COR-L47 (cell line): ENCODE data around the gene PKDCC.
"Not testable (repeated sequence)": the region's sequence is repeated elsewhere in the genome, so short reads cannot be mapped to it uniquely, and the experiment has no call there.

Experiments used
- DNase-seq: peaks from one replicate; lab custom pipeline; 2025; lab: John Stamatoyannopoulos, UW

PKDCC gene

GRCh38 chr2:42065753-42066152, 17.9 kb downstream of the PKDCC start:
- DNase-seq: not testable (repeated sequence)

DNA sequence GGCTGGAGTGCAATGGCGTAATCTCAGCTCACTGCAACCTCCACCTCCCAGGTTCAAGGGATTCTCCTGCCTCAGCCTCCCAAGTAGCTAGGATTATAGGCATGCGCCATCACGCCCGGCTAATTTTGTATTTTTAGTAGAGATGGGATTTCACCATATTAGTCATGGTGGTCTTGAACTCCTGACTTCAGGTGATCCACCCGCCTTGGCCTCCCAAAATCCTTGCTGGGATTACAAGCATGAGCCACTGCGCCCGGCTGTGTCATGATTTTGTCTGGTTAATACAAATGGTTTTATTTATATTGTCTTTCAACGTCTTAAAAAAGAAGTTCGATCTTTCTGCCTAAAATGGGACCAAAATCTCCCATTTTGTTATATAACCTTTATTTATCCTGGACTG, 19.2 kb downstream of the PKDCC start:
- DNase-seq: not testable (repeated sequence)

- DNase-seq: no peak
These were observed 19.7 kb downstream of the PKDCC start for GRCh38 chr2:42067521-42067920.

GRCh38 chr2:42068571-42069178, 20.9 kb downstream of the PKDCC start:
- no peak for DNase-seq

DNA sequence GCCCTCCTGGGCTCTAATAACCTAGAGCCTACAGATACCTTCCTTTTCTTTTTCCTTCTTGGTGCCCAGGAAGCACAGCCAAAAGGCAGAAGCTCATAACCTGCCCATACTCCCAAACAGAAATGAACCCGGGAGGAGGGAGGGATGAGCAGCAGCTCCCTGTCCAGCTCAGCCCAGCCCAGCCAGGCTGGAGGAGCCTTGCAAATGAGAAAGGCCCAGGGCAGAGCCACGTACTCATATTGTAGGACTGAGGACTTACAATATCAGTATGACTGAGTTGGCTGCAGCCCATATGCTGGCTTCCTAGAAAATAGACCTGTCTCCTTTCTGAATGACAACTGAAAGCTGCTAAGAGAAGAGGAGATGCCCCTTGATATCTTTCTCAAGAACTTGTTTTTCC, 21.7 kb downstream of the PKDCC start:
- DNase-seq: no peak

GRCh38 chr2:42071791-42072190, 24.0 kb downstream of the PKDCC start:
- no peak for DNase-seq

- peak; percentile 85 for DNase-seq
These were observed 24.7 kb downstream of the PKDCC start for GRCh38 chr2:42072349-42073118.

GRCh38 chr2:42073739-42074503, 26.1 kb downstream of the PKDCC start:
- no peak for DNase-seq

DNA sequence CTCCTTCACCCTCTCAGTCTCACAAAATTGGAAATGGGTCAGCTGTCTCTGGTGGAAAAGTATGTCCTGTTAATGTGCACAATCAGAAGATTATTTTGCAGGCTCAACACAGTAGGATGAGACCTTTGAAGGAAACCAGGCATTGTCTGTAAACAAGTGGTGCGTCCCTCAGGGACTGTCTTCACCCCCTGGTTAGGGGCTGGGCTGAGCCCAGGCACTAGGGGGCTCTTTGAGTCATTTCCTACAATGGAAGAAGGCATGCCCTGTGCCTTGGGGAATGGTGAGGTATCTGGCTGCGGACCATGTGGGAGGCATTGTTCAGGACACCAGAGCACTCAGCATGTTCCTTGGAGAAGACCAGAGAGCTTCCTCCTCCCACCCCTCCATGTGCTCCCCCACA, 26.8 kb downstream of the PKDCC start:
- no peak for DNase-seq

- no peak for DNase-seq
These were observed 28.8 kb downstream of the PKDCC start for GRCh38 chr2:42076357-42077225.

- no peak for DNase-seq
These were observed 29.5 kb downstream of the PKDCC start for GRCh38 chr2:42077343-42077742.

DNA sequence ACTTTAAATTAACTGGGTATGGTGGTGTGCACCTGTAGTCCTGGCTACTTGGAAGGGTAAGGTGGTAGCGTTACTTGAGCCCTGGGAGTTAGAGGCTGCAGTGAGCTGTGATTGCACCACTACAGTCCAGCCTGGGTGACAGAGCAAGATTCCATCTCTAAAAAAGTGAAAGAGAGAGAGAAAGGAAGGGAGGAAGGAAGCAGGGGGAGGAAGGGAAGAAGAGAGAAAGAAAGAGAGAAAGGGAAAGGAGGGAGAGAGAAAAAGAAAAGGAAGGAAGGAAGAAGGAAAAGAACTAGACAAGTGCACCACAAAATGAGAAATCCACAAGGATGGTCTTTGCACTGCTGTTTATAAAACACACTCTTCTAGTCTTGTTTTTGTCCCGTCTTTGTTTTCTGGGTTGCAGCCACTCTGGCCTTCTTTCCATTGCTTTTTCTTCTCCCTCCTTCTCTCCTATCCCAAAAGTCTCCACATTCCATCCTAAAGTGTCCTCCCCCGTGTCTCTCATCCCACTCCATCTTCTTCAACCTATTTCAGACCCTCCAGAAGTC, 32.0 kb downstream of the PKDCC start:
- no peak for DNase-seq

DNA sequence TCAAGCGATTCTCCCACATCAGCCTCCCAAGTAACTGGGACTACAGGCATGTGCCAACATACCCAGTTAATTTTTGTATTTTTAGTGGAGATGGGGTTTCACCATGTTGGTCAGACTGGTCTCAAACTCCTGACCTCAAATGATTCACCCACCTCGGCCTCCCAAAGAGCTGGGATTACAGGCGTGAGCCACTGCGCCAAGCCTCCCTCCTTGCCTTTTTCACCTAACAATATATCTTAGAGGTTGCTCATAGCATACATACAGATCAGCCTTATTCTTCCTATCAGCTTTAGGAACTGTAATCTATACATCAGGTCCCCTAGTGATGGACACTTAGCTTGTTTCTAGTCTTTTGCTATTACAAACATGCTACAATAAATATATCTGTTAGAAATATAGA, 33.3 kb downstream of the PKDCC start:
- DNase-seq: not testable (repeated sequence)

GRCh38 chr2:42082016-42082415, 34.2 kb downstream of the PKDCC start:
- no peak for DNase-seq

- DNase-seq: no peak
These were observed 36.4 kb downstream of the PKDCC start for GRCh38 chr2:42084231-42084671.

DNA sequence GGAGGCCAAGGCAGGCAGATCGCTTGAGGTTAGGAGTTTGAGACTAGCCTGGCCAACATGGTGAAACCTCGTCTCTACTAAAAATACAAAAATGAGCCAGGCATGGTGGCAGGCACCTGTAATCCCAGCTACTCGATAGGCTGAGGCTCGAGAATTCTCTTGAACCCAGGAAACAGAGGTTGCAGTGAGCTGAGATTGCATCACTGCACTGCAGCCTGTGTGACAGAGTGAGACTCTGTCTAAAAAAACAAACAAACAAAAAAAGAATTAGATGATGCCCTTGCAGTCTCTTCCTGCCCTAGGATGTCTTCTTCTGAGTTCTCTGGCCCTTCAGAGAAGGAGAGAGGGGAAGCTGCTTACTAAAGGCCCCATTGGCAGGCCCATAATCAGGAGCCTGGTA, 37.2 kb downstream of the PKDCC start:
- not testable (repeated sequence) for DNase-seq

- DNase-seq: no peak
These were observed 38.1 kb downstream of the PKDCC start for GRCh38 chr2:42085706-42086487.

GRCh38 chr2:42086500-42086953, 38.7 kb downstream of the PKDCC start:
- peak; percentile 39 for DNase-seq

DNA sequence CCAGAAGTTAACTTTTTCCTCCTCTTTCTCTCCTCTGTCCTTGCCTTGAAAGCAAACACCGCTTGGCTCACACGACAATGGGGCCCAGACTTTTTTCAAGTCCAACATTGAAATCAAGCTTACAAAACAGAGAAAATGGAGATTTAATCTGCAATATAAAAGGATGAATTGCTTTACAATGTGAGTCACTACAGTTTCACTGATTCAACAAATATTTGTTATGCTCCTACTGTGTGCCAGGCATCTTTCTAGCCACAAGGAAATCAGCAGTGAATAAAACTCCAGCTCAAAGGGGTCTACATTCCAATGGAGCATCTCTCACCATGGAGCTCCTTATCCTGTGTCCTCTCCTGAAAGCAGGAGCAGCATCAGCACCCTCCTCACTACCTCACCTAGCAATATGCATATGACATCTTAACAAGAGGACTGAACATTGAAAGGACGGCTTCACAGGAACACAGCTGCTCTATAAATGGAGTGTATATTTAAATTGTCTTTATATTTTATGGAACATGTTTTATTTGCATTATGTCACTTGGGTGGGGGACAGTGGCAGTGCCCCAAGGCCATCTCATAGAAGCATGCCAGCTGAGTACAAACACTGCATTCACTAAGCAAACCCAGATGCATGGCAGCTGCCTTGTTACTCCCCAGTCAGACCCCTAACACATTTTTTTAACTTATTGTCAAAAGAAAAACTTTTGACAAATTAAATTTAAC, 39.5 kb downstream of the PKDCC start:
- DNase-seq: no peak

DNA sequence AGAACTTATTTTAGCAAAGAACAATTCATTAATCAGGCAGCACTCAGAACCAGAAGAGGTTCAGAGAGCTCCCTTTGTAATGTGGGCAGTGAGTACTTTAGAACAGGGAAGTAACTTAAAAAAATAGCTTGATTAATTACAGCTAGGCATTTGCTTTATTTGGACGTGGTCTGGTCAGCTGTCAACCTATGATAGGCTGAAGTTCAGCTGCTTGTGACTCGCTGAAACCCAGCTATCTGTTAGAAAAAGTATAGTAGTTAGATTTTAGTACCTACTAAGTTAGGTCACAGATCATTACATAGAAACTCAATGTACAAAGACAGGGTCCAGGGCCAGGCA, 40.0 kb downstream of the PKDCC start:
- no peak for DNase-seq
